DMS53 (cell line): ENCODE measurements around the gene PLPPR3.
A peak's percentile ranks its signal among the peaks of the same experiment; 100 is the strongest.

Experiments
- DNase-seq: peaks from one replicate; lab custom pipeline; 2025; lab: John Stamatoyannopoulos, UW

The PLPPR3 gene, protein sequence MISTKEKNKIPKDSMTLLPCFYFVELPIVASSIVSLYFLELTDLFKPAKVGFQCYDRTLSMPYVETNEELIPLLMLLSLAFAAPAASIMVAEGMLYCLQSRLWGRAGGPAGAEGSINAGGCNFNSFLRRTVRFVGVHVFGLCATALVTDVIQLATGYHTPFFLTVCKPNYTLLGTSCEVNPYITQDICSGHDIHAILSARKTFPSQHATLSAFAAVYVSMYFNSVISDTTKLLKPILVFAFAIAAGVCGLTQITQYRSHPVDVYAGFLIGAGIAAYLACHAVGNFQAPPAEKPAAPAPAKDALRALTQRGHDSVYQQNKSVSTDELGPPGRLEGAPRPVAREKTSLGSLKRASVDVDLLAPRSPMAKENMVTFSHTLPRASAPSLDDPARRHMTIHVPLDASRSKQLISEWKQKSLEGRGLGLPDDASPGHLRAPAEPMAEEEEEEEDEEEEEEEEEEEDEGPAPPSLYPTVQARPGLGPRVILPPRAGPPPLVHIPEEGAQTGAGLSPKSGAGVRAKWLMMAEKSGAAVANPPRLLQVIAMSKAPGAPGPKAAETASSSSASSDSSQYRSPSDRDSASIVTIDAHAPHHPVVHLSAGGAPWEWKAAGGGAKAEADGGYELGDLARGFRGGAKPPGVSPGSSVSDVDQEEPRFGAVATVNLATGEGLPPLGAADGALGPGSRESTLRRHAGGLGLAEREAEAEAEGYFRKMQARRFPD

DNA sequence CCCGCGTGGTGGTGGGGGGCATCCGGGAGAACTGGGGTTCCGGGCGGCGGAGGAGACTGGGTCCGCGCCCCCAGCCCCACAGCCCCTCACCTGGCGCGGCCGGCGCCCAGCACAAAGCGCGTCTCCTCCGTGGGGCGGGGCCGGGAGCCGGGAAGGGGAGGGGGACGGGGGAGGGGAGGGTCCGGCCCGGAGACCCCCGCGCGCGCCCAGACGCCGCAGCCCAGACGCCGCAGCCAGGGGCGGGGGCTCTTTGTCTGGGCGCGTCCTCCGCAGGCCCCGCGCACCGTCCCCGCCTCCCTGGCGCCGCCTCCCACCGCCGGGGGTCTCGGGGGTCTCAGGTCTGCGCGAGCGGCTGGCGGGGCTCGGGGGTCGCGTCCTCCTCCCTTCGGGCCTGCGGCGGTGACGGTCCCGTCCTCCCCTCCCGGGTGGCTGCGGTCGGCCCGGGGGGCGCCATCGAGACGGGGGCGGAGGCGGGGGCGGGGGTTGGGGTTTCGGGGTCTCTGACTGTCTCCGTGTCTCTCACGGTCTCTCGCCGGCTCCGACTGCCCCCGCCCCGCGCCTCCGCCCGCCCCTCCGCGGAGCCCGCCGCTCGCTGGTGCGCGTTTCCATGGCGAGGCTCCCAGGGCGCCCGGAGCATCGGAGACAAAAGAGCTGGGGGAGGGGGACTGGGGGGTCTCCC, at the start of gene PLPPR3:
Gene PLPPR3 (minus strand): TSS at position 131 of the 679 bp plus-strand sequence. CDS start 396 bp downstream, outside the sequence.
- DNase-seq = no peak

DNA sequence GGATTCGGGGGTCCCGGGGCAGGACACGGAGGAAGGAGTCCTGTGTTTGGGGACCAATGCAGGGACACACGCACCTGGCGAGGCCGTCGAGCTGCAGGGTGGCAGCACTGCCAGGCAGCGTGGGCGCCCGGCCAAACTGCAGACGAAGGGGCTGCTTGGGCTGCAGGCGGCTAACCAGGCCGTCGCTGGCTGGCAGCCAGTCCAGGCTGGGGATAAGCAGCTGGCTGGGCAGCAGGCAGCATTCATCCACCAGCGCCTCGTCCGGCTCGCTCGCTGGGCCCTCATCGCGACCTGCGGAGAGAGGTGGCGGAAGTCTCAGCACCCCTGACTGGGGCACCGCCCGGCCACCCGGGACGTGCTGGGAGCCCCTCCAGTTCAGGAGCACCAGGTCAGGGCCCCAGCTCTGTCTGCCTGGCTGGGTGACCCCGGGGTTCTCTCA, 49.2 kb upstream of the PLPPR3 start:
- no peak for DNase-seq

DNA sequence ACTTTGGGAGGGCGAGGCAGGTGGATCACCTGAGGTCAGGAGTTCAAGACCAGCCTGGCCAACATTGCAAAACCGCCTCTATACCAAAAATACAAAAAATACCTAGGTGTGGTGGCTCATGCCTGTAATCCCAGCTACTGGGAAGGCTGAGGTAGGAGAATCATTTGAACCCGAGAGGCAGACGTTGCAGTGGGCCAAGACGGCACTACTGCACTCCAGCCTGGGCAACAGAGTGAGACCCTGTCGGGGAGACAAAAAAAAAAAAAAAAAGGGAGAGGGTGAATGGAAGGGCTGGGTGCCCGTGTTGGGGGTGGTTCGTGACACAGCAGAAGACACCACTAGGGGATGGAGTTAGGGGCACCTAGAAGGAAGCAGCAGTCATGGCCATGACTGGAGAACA, 48.6 kb upstream of the PLPPR3 start:
- no peak for DNase-seq

DNA sequence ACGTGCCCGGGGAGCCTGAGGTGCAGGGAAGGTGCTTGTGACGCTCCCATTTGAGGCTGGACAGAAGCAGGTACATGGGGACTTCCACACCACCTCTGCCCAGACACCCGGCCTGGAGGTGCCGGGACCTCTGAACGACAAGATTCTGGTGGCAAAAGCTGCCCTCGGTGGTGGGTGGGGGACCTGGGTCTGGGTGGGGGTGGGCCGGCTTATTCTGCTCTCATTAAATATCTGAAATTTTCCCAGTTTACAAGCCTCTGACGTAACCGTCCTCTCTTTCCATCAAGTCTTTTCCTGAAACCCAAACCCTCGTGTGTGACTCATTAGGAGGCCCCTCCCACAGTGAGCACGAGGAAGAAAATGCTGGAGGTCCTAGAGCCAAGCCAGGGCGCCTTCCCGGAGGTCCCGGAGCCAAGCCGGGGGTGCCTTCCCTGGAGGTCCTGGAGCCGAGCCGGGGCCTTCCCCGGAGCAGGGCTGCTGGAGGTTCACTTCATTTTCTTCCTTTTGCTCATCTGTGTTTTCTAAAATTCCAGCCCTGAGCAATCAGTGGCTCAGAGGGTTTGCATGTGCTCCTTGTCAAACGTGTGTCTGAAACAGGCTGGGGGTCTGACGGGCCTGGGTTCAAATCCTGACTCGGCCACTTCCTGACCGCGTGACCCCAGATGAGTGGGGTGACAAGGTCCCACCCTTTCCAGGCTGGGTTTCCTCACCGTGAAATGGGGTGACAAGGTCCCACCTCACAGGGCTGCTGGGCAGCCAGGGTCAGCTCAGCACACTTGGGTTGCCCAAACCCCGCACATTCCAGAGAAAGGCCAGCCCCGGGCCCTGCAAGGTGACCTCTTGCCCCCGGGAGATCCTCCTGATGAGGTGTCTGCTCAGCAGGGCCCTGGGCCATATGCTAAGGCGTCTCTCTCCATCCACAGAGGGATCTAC, 47.8 kb upstream of the PLPPR3 start:
- peak; percentile 43 for DNase-seq

DNA sequence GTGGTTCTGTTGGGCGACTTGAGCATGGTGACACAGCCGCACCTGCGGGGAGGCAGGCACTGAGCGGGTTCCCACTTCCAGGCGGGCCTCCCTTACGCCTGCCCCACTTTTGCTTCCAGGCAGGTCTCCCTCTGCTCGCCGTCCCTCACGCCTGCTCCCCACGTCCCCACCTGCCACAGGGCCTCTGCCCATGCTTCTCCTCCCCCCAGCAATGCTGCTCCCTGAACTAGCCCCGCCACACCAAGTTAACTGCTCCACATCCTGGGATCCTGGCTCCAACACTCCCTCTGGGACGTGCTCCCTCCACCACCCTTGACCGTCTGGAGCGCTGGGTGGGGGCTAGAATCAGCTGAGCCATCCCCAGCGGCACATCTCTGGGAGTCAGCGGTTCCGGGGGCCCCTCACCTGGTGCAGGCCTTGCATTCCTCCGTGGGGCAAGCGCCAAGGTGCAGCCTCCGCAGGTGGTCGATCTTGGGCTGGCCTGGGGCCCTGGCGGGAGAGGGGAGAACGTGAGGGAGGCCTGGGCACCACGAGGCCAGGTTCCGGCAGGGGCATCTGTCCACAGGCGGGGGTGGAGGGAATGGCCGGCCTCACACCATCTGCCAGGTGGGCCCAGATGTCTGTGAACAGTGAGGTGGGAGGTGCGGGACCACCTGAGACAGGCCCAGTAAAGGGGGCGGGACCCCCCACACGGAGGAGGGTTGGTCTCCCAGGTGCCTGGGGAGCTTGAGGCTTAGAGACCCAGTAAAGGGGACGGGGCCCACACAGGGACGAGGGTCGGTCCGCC, 46.9 kb upstream of the PLPPR3 start:
- no peak for DNase-seq

DNA sequence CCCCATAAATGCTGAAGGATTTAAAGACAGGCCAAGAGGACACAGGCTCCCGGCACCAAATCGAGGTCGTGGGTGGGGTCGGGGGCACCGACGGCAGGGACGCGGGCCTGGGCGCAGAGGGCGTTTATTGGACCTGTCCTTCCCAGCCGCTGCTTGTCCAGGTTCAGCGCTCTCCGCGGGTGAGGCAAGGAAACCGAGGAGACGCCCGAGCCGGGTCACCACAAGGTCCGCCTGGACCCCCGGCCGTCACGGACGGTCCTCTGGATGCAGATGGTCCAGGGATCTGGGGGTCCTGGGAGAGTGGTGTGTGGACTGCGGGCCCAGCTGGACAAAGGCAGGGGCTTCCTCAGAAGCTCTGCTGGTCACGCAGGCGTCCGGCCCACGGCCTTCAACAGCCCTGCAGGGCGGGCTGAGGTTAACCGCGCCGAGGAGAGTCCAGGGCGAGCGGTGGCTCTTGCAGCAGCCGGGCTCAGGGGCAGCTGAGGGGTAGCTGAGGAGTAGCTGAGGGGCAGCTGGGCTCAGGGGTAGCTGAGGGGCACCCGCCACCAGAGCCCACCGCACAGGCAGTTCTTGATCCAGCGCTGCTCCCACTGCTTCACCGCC, 46.2 kb upstream of the PLPPR3 start:
- no peak for DNase-seq

DNA sequence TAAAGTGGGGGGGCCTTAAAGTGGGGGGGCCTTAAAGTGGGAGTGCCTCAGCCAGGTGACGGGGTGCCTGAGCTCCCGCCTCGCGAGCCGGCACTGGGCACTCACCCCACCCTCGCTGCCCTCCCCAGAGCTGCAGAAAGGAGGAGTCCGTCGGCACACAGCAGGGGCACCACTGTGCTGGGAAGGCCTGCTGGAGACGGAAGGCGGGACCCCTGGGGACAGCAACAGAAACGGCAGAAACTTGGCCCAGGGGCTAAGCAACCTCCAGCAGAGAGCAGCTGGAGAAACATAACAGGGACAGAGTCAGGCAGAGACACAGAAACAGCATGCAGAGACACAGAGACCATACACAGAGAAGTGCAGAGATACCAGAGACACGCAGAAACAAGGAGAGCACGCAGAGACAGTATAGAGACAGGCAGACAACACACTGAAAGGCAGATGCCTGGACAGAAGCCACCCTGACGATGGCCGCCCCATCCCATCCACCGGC, 45.6 kb upstream of the PLPPR3 start:
- DNase-seq = no peak

DNA sequence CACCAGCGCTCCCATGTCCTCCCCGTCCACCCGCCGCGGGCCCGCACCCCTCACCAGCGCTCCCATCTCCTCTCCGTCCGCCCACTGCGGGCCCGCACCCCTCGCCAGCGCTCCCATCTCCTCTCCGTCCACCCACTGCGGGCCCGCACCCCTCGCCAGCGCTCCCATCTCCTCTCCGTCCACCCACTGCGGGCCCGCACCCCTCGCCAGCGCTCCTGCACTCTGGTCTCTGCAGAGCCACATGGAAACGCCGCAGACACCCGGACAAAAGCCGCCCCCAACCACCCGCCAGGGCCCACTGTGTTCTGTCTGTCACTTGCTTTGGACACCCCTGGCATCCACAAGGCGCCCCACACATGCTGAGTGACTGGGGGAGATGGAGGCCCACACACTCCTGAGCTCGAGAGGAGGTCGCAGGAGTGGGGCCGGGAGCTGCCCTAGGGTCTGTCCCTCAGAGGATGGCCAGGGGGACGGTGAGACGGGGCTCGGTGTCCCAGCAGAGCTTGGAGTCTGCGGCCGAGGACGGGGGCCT, 45.1 kb upstream of the PLPPR3 start:
- DNase-seq = no peak

DNA sequence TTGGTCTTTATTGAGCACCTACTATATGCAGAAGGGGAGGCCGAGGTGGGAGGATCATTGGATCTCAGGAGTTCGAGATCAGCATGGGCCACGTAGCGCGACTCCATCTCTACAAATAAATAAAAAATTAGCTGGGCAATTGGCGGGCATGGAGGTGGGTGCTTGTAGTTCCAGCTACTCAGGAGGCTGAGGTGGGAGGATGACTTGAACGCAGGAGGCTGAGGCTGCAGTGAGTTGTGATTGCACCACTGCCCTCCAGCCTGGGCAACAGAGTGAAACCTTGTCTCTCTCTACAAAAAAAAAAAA, 41.5 kb upstream of the PLPPR3 start:
- DNase-seq = no peak

DNA sequence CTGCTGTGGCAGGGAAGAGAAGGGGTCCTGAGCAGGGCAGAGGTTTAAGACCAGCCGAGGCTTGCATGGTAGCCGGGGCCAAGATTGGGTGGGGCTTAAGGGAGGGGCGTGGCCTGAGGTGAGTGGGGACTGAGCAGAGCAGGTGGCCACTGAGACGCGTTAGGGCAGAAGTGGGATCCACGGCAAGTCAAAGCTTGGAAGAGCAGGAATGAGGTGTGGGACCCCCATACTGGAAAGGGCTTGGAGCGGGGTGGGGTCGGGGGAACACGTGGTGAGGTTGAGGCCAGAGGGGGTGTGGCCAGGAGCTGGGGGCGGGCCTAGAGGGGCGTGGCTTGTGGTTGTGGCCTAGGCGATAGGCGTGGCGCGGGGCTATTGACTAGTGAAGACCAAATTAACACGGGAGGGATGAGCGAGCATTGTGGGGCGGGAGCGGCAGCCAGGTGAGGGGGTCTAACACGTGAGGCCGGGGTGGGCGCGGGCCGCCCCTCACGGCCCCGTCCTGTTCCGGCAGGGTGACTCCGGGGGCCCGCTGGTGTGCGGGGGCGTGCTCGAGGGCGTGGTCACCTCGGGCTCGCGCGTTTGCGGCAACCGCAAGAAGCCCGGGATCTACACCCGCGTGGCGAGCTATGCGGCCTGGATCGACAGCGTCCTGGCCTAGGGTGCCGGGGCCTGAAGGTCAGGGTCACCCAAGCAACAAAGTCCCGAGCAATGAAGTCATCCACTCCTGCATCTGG, 41.0 kb upstream of the PLPPR3 start:
- peak; percentile 57 for DNase-seq

DNA sequence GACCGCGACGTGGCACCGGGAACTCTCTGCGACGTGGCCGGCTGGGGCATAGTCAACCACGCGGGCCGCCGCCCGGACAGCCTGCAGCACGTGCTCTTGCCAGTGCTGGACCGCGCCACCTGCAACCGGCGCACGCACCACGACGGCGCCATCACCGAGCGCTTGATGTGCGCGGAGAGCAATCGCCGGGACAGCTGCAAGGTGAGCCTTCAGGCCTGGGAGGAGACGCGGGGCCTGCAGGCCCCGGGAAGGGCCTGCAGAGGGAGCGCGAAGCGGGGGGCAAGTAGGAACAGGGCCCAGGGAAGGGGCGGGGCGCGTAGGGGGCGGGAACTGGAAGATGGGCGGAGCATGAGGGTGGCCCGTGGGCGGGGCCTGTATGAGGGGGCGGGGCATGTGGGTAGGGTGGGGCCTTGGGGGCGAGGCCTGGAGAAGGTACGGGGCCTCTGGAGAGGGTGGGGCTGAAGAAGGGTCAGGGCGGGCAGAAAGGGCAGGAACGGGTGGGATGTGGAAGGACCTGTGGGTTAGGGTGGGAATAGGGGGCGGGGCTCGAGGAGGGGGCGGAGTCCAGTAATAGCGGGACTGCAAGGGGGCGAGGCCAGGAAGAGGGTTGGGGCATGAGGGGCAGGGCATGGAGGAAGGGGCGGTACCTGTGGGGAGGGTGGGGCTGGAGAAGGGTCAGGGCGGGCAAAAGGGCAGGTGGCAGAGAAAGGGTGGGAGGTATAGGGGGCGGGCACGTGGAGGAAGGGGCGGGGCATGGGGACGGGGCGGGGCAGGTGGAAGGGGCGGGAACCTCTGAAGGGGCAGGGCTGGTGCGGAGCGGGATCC, 40.2 kb upstream of the PLPPR3 start:
- DNase-seq = peak; percentile 74

DNA sequence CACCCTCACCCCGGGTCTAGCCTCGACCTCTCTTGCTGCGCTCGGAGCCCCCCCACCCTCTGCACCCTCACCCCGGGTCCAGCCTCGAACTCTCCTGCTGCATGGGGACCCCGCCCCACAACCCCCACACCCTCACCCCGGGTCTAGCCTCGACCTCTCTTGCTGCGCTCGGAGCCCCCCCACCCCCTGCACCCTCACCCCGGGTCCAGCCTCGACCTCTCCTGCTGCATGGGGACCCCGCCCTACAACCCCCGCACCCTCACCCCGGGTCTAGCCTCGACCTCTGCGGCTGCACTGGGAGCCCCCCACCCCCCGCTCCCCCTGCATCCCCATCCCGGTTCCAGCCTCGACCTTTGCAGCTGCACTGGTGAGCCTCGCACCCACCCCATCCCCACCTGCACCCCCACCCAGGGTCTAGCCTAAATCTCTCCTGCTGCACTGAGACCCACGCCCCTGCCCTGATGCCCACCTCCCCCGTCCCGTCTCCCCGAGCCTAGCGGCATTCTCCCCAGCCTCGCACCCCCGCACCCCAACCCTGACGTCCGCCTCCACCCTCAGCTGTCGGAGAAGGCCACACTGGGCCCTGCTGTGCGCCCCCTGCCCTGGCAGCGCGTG, 39.5 kb upstream of the PLPPR3 start:
- no peak for DNase-seq

DNA sequence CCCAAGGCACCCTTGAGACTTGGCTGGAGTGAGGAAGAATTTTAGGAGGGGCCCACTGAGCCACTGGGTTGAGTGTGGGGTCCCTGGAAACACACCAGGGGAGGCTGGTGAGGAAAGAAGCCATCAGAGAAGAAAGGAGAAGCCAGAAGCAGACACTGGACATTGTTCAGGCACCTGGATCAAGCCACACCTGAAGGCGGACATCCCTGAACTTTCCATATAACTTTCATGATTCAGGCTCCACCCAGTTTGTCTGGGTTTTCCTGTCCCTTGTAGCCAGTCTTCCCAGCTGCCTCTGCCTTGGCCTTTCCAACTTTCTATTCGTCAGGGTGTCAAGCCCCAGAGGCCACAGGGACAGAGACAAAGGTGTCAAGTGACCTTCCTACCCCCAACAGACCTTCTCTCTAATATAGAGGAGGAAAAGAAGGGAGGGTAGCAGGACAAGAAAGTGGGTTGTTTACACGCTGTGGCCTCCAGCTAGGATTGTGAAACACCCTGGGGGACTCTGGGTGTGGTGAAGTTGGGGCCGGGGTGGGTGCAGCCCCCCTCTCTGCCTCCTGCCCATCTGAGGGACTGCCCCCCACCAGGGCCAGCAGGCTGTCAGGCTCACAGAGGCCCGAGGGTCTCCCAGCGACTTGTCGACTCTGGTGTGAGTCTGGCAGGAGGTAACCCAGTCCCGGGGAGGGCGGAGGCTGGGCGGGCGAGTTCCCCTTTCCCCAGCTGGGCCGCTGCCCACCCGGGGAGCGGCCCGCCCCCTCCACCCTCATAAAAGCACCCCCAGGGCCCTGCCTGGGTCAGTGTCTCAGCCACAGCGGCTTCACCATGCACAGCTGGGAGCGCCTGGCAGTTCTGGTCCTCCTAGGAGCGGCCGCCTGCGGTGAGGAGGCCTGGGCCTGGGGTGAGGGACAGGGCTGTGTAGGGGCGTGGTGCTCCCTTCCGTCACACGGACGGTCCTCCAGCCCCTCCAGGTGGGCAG, 37.4 kb upstream of the PLPPR3 start, which contains the start of gene CFD:
Gene CFD (plus strand): TSS at position 797 of the 976 bp plus-strand sequence. CDS start 26 bp downstream, at position 823.
- no peak for DNase-seq

DNA sequence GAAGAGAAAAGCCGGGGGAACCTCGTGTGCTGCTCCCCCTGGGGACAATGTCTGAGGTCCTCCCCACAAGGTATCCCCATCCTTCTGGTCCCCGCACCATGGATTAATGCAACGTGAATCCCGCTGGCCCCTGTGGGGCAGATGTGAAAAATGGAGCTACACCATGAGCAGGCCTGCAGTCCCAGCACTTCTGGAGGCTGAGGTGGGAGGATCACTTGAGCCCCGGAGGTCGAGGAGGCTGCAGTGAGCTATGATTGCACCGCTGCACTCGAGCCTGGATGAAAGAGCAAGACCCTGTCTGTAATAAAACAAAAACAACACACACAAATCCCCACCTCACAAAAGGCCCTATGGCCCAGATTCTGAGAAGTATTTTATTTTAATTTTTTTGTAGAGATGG, 36.5 kb upstream of the PLPPR3 start:
- DNase-seq = no peak

DNA sequence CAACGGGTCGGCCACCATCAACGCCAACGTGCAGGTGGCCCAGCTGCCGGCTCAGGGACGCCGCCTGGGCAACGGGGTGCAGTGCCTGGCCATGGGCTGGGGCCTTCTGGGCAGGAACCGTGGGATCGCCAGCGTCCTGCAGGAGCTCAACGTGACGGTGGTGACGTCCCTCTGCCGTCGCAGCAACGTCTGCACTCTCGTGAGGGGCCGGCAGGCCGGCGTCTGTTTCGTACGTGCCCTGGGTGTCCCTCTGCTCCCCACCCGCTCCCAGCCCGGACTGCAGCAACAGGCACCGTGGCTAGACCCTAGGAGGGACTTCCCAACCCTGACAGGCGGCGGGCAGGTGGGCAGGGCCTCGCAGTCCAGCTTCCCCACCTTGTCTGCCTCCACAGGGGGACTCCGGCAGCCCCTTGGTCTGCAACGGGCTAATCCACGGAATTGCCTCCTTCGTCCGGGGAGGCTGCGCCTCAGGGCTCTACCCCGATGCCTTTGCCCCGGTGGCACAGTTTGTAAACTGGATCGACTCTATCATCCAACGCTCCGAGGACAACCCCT, 33.9 kb upstream of the PLPPR3 start:
- DNase-seq = peak; percentile 58

DNA sequence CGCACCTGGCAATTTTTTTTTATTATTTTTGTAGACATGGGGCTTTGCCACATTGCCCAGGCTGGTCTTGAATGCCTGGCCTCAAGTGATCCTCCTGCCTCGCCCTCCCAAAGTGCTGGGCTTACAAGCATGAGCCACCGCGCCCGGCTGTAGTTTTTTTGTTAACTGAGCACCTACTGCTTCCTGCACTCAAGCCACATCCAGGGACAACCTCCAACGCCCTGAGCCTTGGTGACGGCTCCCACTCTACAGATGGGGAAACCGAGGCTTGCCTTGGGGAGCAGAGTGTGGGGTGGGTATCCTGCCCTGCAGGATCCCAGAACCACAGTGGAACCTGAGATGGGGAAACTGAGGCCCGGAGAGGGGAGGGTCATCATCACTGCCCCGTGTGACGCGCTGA, 33.4 kb upstream of the PLPPR3 start:
- no peak for DNase-seq
